ENCODE data around the gene NFE2L2. TPM values are rescaled to one million over a fixed set of nuclear protein-coding genes. Genes with fewer than 3 reads are reported as not detected.

Gene NFE2L2
- total and polyA plus RNA-seq, 9 of the 15 experiments (the other 6 are each of a cell fraction or from before 2014, with no cell fraction given), result 29.3 to 120 (median 59.3) TPM

DNA sequence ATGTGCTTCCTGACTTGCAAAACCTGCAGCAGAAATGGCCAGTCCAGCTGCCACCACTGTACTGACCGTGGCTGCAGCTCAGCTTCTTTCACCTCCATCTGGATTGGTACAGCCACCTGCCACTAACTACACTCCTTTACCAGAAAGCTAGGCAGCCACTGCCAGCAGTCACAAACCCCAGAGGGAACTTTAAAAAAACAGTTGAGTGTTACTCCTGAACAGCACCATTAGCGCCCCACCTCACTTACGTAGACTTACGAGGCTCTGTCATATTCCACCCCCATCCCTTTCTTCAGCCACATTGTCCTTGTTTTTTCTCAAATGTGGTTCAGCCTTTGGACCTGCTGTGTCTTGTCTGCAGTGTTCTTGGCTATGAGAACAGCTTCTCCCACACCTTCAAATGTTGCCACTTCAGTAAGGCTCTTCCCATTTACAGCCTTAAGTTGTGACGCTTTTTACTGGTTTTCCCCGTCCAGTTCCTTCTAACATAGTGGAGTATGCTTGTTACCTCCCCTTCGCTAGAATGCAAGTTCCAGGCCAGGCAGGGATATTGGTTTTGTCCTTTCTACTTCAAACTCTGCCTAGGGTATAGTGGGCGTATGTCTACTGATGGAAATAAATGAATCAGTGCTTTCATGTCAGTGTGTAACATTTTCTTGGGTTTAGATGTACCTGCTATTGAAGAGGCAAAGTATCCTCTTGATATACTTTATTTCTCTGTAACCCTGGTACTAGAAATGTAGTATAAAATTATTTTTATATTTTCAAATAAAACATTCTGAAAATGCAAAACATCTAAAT, 34.9 kb downstream of the NFE2L2 start (continued):
- TF ChIP-seq, protein P1, sequence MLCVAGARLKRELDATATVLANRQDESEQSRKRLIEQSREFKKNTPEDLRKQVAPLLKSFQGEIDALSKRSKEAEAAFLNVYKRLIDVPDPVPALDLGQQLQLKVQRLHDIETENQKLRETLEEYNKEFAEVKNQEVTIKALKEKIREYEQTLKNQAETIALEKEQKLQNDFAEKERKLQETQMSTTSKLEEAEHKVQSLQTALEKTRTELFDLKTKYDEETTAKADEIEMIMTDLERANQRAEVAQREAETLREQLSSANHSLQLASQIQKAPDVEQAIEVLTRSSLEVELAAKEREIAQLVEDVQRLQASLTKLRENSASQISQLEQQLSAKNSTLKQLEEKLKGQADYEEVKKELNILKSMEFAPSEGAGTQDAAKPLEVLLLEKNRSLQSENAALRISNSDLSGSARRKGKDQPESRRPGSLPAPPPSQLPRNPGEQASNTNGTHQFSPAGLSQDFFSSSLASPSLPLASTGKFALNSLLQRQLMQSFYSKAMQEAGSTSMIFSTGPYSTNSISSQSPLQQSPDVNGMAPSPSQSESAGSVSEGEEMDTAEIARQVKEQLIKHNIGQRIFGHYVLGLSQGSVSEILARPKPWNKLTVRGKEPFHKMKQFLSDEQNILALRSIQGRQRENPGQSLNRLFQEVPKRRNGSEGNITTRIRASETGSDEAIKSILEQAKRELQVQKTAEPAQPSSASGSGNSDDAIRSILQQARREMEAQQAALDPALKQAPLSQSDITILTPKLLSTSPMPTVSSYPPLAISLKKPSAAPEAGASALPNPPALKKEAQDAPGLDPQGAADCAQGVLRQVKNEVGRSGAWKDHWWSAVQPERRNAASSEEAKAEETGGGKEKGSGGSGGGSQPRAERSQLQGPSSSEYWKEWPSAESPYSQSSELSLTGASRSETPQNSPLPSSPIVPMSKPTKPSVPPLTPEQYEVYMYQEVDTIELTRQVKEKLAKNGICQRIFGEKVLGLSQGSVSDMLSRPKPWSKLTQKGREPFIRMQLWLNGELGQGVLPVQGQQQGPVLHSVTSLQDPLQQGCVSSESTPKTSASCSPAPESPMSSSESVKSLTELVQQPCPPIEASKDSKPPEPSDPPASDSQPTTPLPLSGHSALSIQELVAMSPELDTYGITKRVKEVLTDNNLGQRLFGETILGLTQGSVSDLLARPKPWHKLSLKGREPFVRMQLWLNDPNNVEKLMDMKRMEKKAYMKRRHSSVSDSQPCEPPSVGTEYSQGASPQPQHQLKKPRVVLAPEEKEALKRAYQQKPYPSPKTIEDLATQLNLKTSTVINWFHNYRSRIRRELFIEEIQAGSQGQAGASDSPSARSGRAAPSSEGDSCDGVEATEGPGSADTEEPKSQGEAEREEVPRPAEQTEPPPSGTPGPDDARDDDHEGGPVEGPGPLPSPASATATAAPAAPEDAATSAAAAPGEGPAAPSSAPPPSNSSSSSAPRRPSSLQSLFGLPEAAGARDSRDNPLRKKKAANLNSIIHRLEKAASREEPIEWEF (CRISPR knock-in tag; IDR thresholded peaks at IDR 0.05), result no peak
- TF ChIP-seq SREBF1 (IDR thresholded peaks at IDR 0.05; ENCODE audit: borderline replicate concordance, low read depth, low read length) (no peak), SUPT5H (IDR thresholded peaks at IDR 0.05) (peak; percentile 71), SPI1 (IDR thresholded peaks at IDR 0.05; ENCODE audit: borderline replicate concordance, low read depth, low read length) (no peak), CREBBP (IDR thresholded peaks at IDR 0.05; ENCODE audit: low read depth, low read length) (no peak), GABPB1 (CRISPR knock-in tag; IDR thresholded peaks at IDR 0.05) (no peak), RHOXF2B (CRISPR knock-in tag; conservative IDR thresholded peaks at IDR 0.05) (0 out of 2 replicates have a peak, but pooled peaks have one; percentile 30), SNAPC5 (CRISPR knock-in tag; IDR thresholded peaks at IDR 0.05) (no peak), POLR2AphosphoS5 (IDR thresholded peaks at IDR 0.05; ENCODE audit: control insufficient read depth, insufficient read depth, low read depth, low read length) (peak; percentile 71; the same call in 1 of the 2 replicates), ZBTB17 (CRISPR knock-in tag; IDR thresholded peaks at IDR 0.05) (no peak), MXI1 (IDR thresholded peaks at IDR 0.05; ENCODE audit: low read depth, low read length) (no peak), FOXJ2 (tag; IDR thresholded peaks at IDR 0.05) (no peak), E2F1 (CRISPR knock-in tag; IDR thresholded peaks at IDR 0.05) (no peak), FOXP1 (CRISPR knock-in tag; IDR thresholded peaks at IDR 0.05) (peak; percentile 65; the same call in 1 of the 2 replicates), FOXK1 (CRISPR knock-in tag; IDR thresholded peaks at IDR 0.05; ENCODE audit: borderline replicate concordance) (no peak), CEBPZ (IDR thresholded peaks at IDR 0.05; ENCODE audit: borderline replicate concordance, low read depth, low read length) (no peak), SMAD1 (IDR thresholded peaks at IDR 0.05; ENCODE audit: low read depth, low read length, partially characterized antibody) (peak; percentile 48)

Measured in K562 (cell line).